Neuronal stem cell (in vitro differentiated cells): ENCODE results near the gene HSP90AB1.

Experiments used
- DNase-seq: peaks from one replicate; pipeline ENCODE4 v3.0.0-alpha.2; 2013; ENCODE audit warnings: low spot score
- H2AFZ ChIP-seq: one replicate; pipeline ENCODE4 v1.6.1; 2013; ENCODE audit warnings: mild to moderate bottlenecking, low read length, inconsistent platforms
- H2AK5ac ChIP-seq: 2 replicates; pipeline ENCODE4 v1.6.1; 2013; ENCODE audit warnings: low read depth, mild to moderate bottlenecking, inconsistent platforms, low read length, moderate library complexity, mixed read lengths
- H2BK120ac ChIP-seq: 2 replicates; pipeline ENCODE4 v1.6.1; 2013; ENCODE audit warnings: low read depth, mild to moderate bottlenecking, inconsistent platforms, low read length, moderate library complexity, mixed read lengths
- H2BK12ac ChIP-seq: one replicate; pipeline ENCODE4 v1.6.1; 2013; ENCODE audit warnings: low read length, inconsistent platforms
- H2BK15ac ChIP-seq: 2 replicates; pipeline ENCODE4 v1.6.1; 2013; ENCODE audit warnings: mild to moderate bottlenecking, low read length, inconsistent platforms, mixed read lengths
- H2BK5ac ChIP-seq: one replicate; pipeline ENCODE4 v1.6.1; 2013; ENCODE audit warnings: inconsistent platforms, mild to moderate bottlenecking, low read length, moderate library complexity
- H3K14ac ChIP-seq: one replicate; pipeline ENCODE4 v1.6.1; 2013; ENCODE audit warnings: low read length, inconsistent platforms
- H3K18ac ChIP-seq: 2 replicates; pipeline ENCODE4 v1.6.1; 2013; ENCODE audit warnings: low read length, inconsistent platforms
- H3K23ac ChIP-seq: 2 replicates; pipeline ENCODE4 v1.6.1; 2013; ENCODE audit warnings: low read depth, mild to moderate bottlenecking, mixed read lengths, low read length, inconsistent platforms; ENCODE audit not compliant: poor library complexity
- H3K27ac ChIP-seq: replicated peaks from 3 replicates; pipeline ENCODE4 v1.5.1; 2013; ENCODE audit warnings: low read length, inconsistent platforms
- H3K27me3 ChIP-seq, 3 experiments: 2 replicates each; pipeline ENCODE4 v1.6.1; 2013; ENCODE audit warnings: low read length in 3 of 3, mild to moderate bottlenecking in 2 of 3, inconsistent platforms in 1 of 3, low read depth in 1 of 3, mixed read lengths in 1 of 3, moderate library complexity in 1 of 3; ENCODE audit not compliant: control insufficient read depth in 3 of 3, insufficient read depth in 3 of 3
- H3K36me3 ChIP-seq, 2 donors: replicated peaks in 1 of 2; 2 replicates each; pipeline ENCODE4 v1.6.1; 2013; ENCODE audit warnings: low read length in 2 of 2; ENCODE audit not compliant: control insufficient read depth in 2 of 2, insufficient read depth in 2 of 2
- H3K4ac ChIP-seq: 2 replicates; pipeline ENCODE4 v1.6.1; 2013; ENCODE audit warnings: inconsistent platforms, mild to moderate bottlenecking, low read length, moderate library complexity
- H3K4me1 ChIP-seq, 2 donors: 1 replicate in 1 of 2; 2 replicates in 1 of 2; pipeline ENCODE4 v1.6.1; 2013; ENCODE audit warnings: low read length in 2 of 2, low read depth in 1 of 2; ENCODE audit not compliant: control insufficient read depth in 2 of 2, insufficient read depth in 1 of 2
- H3K4me2 ChIP-seq: one replicate; pipeline ENCODE4 v1.6.1; 2013; ENCODE audit warnings: mild to moderate bottlenecking, low read length, inconsistent platforms; ENCODE audit not compliant: insufficient read depth, poor library complexity, severe bottlenecking
- H3K4me3 ChIP-seq, 2 donors: 2 replicates each; pipeline ENCODE4 v1.5.1; 2013; ENCODE audit warnings: low read length in 2 of 2, mild to moderate bottlenecking in 2 of 2, inconsistent platforms in 1 of 2, moderate library complexity in 1 of 2
- H3K79me1 ChIP-seq: one replicate; pipeline ENCODE4 v1.6.1; 2013; ENCODE audit warnings: low read depth, mild to moderate bottlenecking, inconsistent platforms, low read length, moderate library complexity
- H3K9ac ChIP-seq: one replicate; pipeline ENCODE4 v1.6.1; 2013; ENCODE audit warnings: mild to moderate bottlenecking, low read depth, low read length, inconsistent platforms; ENCODE audit not compliant: poor library complexity
- H3K9me3 ChIP-seq, 2 donors: replicated peaks in 1 of 2; 2 replicates each; pipeline versions ENCODE3 to v1.6.1; 2013; ENCODE audit warnings: low read length in 2 of 2, mild to moderate bottlenecking in 2 of 2, inconsistent platforms in 1 of 2, low read depth in 1 of 2, mixed read lengths in 1 of 2, moderate library complexity in 1 of 2; ENCODE audit not compliant: control insufficient read depth in 2 of 2, insufficient read depth in 1 of 2
- H4K8ac ChIP-seq: one replicate; pipeline ENCODE4 v1.6.1; 2013; ENCODE audit warnings: low read depth, mild to moderate bottlenecking, inconsistent platforms, low read length, moderate library complexity
- H4K91ac ChIP-seq: one replicate; pipeline ENCODE4 v1.6.1; 2013; ENCODE audit warnings: low read length, low read depth, mild to moderate bottlenecking, inconsistent platforms; ENCODE audit not compliant: poor library complexity
- WGBS, 2 donors: extraction: QIAGEN DNeasy Blood & Tissue Kit; methylation state at CpG; one replicate each; pipeline ENCODE4 v1.1.7; 2013; ENCODE audit warnings: missing lambda C conversion rate in 2 of 2, mixed read lengths in 1 of 2; ENCODE audit not compliant: insufficient read length in 2 of 2, insufficient replicate concordance in 1 of 2; ENCODE audit errors: extremely low coverage in 2 of 2; 5-methylcytosine and 5-hydroxymethylcytosine counted together

HSP90AB1 gene

GRCh38 chr6:44223319-44224028 lies 23.4 kb upstream of the HSP90AB1 start, which contains the start of gene SLC29A1:
Gene SLC29A1, plus strand, starts transcription at chr6:44223595. Its CDS starts 3,719 bp downstream, at chr6:44227314.
- Histone ChIP-seq H2BK120ac (peak within 1 kb of the TSS; percentile 27), H3K9me3 (no peaks in the 10 kb centered on the region), H3K4me3 (peak within 1 kb of the TSS; percentile 56 to 81), H2BK12ac (no peak within 1 kb of the TSS), H3K4me1 (peaks cover 46 to 54% of the 10 kb centered on the region in 2 donors), H3K9ac (peak within 1 kb of the TSS; percentile 90), H3K36me3 (peaks cover 0 to 5% of the 10 kb centered on the region in 2 donors), H2BK5ac (no peak within 1 kb of the TSS), H2BK15ac (peak within 1 kb of the TSS; percentile 63), H3K27me3 (peaks cover 0 to 2% (median 0%) of the 10 kb centered on the region in 3 experiments), H3K18ac (peak within 1 kb of the TSS; percentile 90), H4K8ac (no peak within 1 kb of the TSS), H2AFZ (peak within 1 kb of the TSS; percentile 72), H3K23ac (peak within 1 kb of the TSS; percentile 76), H4K91ac (no peak within 1 kb of the TSS), H3K4me2 (peak within 1 kb of the TSS; percentile 85), H3K27ac (peak within 1 kb of the TSS; percentile 57), H3K4ac (no peak within 1 kb of the TSS), H3K14ac (peak within 1 kb of the TSS; percentile 39), H3K79me1 (peaks cover 13% of the 10 kb centered on the region), H2AK5ac (peak within 1 kb of the TSS; percentile 17)
- no CpG with 5 or more reads among the region's 73 CpGs for WGBS, 2 donors
- peak; percentile 65 for DNase-seq

DNA sequence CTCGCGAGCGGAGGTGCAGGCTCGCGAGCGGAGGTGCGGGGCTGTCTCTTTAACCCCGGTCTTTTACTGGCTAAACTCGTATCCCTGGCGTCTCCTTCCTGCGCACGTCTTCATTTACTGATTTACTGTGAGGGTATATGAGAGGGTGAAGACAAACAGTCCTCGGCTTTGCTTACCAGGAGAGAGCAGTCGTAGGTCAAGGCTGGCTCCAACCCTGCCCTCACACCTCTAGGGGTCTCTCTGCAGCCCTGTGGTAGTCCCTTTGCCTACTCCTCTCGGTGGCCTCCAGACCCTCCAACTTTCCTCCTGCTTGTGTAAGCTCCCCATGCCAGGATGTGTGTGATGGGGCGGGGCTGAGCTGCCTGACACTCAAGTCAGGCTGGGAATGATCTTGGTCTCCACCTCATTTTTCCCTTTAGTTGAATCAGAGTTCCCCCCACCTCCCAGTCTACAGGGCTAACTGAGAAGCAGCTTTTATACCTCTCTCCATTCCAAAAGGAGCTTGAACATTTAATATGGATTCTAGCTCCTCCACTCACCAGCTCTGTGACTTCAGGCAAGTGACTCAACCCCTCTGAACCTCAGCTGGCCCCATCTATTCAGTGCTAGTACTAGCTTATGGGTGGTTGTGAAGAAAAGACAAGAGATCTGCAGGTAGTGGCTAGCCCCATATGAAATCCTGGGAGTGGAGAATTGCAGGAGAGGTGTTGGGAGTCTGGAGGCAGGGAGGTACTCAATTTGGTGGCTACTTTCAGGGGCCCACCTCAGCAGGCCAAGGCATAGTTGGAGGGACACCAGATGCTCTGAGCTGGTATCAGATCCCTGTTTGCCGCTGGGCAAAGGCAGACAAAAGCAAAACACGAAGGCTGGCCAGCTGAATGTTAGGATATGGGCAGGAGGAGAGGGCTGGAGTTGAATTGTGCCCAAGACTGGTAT lies 22.6 kb upstream of the HSP90AB1 start:
- no peak overlapping the region for H2BK120ac ChIP-seq
- H3K27me3 ChIP-seq = peaks cover 0 to 2% (median 0%) of the 10 kb centered on the region in 3 experiments
- H2BK12ac ChIP-seq = no peak overlapping the region
- H3K14ac ChIP-seq = peak overlapping the region; percentile 40
- no peak overlapping the region for H3K27ac ChIP-seq
- no peaks in the 10 kb centered on the region for H3K9me3 ChIP-seq
- no peak overlapping the region for H3K4ac ChIP-seq
- WGBS, 2 donors = no CpG with 5 or more reads among the region's 18 CpGs
- H3K4me2 ChIP-seq = peak overlapping the region; percentile 85
- H3K23ac ChIP-seq = no peak overlapping the region
- peak overlapping the region; percentile 17 for H2AK5ac ChIP-seq
- peak overlapping the region; percentile 72 for H2AFZ ChIP-seq
- peak overlapping the region; percentile 56 to 81 for H3K4me3 ChIP-seq
- no peak overlapping the region for H4K8ac ChIP-seq
- peak overlapping the region; percentile 90 for H3K9ac ChIP-seq
- H2BK5ac ChIP-seq = no peak overlapping the region
- DNase-seq = no peak
- no peak overlapping the region for H4K91ac ChIP-seq
- H2BK15ac ChIP-seq = peak overlapping the region; percentile 63
- H3K36me3 ChIP-seq = peaks cover 0 to 13% of the 10 kb centered on the region in 2 donors
- H3K4me1 ChIP-seq = peaks cover 43 to 47% of the 10 kb centered on the region in 2 donors
- H3K18ac ChIP-seq = peak overlapping the region; percentile 66
- peaks cover 13% of the 10 kb centered on the region for H3K79me1 ChIP-seq

- Histone ChIP-seq H2BK15ac (no peak overlapping the region), H2BK5ac (no peak overlapping the region), H3K23ac (no peak overlapping the region), H4K91ac (no peak overlapping the region), H3K27me3 (peaks cover 0 to 2% (median 0%) of the 10 kb centered on the region in 3 experiments), H3K18ac (no peak overlapping the region), H2AK5ac (no peak overlapping the region), H2BK120ac (no peak overlapping the region), H3K79me1 (peaks cover 13% of the 10 kb centered on the region), H3K9me3 (no peaks in the 10 kb centered on the region), H3K27ac (no peak overlapping the region), H3K4ac (no peak overlapping the region), H3K36me3 (peaks cover 0 to 20% of the 10 kb centered on the region in 2 donors), H3K14ac (no peak overlapping the region), H3K9ac (no peak overlapping the region), H3K4me2 (no peak overlapping the region), H3K4me3 (peak overlapping the region; percentile 20 to 56), H3K4me1 (peaks cover 43 to 47% of the 10 kb centered on the region in 2 donors), H4K8ac (no peak overlapping the region), H2AFZ (no peak overlapping the region), H2BK12ac (no peak overlapping the region)
- WGBS, 2 donors = no CpG with 5 or more reads among the region's 4 CpGs
- DNase-seq = no peak
Observed at GRCh38 chr6:44224965-44225305, 22.0 kb upstream of the HSP90AB1 start.
